Measurements from ENCODE around the gene F2. TPM values are rescaled to one million over a fixed set of nuclear protein-coding genes. Genes with fewer than 3 reads are reported as not detected.

The F2 gene
- total RNA-seq, 1 experiment from 2014 or later = 0.47 TPM

DNA sequence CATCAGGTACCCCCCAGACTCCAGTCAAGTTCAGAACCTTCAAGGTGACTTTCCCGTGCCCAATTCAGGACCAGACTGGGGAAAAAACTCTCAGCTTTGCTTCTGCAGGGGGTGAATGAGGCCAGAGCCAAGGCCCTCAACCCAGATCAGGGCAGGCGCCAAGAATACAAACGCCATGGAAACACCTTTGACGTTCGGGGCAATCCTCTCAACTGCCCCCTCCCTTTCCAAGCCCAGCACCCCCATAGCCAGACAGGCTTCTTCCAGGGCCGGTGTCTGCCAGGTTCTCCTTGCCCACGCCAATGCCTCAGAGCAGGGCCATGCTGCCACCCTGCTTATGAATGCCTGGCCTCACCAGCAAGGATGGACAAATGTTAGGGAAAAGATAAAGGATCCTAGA, 24.4 kb upstream of the F2 start:
- Histone ChIP-seq H3K4me3 (replicated peaks in 1 of 2; ENCODE audit: low read depth in 1 of 2, low read length in 2 of 2) (no peak overlapping the region), H3K4me1 (ENCODE audit: control insufficient read depth in 1 of 2, insufficient read depth in 2 of 2, low read length in 2 of 2) (peaks cover 0 to 11% of the 10 kb centered on the region in 2 experiments; a peak in 1 of 4 replicates), H3K9ac (ENCODE audit: low read length) (no peak overlapping the region), H3K36me3 (ENCODE audit: control insufficient read depth in 1 of 2, insufficient read depth in 2 of 2, low read length in 2 of 2) (peaks cover 0 to 6% of the 10 kb centered on the region in 2 experiments; a peak in 1 of 4 replicates), H3K4me2 (ENCODE audit: low read length) (no peak overlapping the region), H3K79me2 (ENCODE audit: insufficient read depth, low read length) (peaks cover 6% of the 10 kb centered on the region; the same call in 1 of the 2 replicates), H3K27ac (ENCODE audit: low read depth, low read length) (no peak overlapping the region), H3K27me3 (ENCODE audit: insufficient read depth, low read length) (no peaks in the 10 kb centered on the region), H4K20me1 (ENCODE audit: insufficient read depth) (no peaks in the 10 kb centered on the region), H2AFZ (ENCODE audit: low read depth, low read length, poor library complexity, severe bottlenecking) (no peak overlapping the region), H3K9me3 (ENCODE audit: control insufficient read depth in 1 of 2, insufficient read depth in 1 of 2, low read depth in 1 of 2, low read length in 2 of 2) (no peaks in the 10 kb centered on the region), H3K9me2 (ENCODE audit: insufficient read depth) (no peaks in the 10 kb centered on the region)
- ChIA-PET POLR2A (no interaction called here), CTCF (no interaction called here), RAD21 (ENCODE audit: low non-redundant PET in 1 of 2, low total read pairs in 2 of 2, uncharacterized antibody in 2 of 2, unreplicated experiment in 2 of 2) (no interaction called here)
- TF ChIP-seq ELF1 (IDR thresholded peaks at IDR 0.05; ENCODE audit: borderline replicate concordance, low read depth) = no peak
- no peak for TF ChIP-seq EZH2phosphoT487 (IDR thresholded peaks at IDR 0.05; ENCODE audit: borderline replicate concordance)
- TF ChIP-seq, protein P1, sequence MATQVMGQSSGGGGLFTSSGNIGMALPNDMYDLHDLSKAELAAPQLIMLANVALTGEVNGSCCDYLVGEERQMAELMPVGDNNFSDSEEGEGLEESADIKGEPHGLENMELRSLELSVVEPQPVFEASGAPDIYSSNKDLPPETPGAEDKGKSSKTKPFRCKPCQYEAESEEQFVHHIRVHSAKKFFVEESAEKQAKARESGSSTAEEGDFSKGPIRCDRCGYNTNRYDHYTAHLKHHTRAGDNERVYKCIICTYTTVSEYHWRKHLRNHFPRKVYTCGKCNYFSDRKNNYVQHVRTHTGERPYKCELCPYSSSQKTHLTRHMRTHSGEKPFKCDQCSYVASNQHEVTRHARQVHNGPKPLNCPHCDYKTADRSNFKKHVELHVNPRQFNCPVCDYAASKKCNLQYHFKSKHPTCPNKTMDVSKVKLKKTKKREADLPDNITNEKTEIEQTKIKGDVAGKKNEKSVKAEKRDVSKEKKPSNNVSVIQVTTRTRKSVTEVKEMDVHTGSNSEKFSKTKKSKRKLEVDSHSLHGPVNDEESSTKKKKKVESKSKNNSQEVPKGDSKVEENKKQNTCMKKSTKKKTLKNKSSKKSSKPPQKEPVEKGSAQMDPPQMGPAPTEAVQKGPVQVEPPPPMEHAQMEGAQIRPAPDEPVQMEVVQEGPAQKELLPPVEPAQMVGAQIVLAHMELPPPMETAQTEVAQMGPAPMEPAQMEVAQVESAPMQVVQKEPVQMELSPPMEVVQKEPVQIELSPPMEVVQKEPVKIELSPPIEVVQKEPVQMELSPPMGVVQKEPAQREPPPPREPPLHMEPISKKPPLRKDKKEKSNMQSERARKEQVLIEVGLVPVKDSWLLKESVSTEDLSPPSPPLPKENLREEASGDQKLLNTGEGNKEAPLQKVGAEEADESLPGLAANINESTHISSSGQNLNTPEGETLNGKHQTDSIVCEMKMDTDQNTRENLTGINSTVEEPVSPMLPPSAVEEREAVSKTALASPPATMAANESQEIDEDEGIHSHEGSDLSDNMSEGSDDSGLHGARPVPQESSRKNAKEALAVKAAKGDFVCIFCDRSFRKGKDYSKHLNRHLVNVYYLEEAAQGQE (IDR thresholded peaks at IDR 0.05; ENCODE audit: low read depth) = no peak
- TF ChIP-seq TCF7L2 (IDR thresholded peaks at IDR 0.05; ENCODE audit: borderline replicate concordance, extremely low read depth, insufficient read depth, insufficient read length) = no peak
- TF ChIP-seq EZH2 (IDR thresholded peaks at IDR 0.05) = no peak
- no peak for TF ChIP-seq SP1 (IDR thresholded peaks at IDR 0.05; ENCODE audit: low read depth)
- TF ChIP-seq, protein P2, sequence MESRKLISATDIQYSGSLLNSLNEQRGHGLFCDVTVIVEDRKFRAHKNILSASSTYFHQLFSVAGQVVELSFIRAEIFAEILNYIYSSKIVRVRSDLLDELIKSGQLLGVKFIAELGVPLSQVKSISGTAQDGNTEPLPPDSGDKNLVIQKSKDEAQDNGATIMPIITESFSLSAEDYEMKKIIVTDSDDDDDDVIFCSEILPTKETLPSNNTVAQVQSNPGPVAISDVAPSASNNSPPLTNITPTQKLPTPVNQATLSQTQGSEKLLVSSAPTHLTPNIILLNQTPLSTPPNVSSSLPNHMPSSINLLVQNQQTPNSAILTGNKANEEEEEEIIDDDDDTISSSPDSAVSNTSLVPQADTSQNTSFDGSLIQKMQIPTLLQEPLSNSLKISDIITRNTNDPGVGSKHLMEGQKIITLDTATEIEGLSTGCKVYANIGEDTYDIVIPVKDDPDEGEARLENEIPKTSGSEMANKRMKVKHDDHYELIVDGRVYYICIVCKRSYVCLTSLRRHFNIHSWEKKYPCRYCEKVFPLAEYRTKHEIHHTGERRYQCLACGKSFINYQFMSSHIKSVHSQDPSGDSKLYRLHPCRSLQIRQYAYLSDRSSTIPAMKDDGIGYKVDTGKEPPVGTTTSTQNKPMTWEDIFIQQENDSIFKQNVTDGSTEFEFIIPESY (IDR thresholded peaks at IDR 0.05; ENCODE audit: extremely low read depth, insufficient replicate concordance, low read length) = no peak
- intact Hi-C loops (cut with micrococcal nuclease) = no loop called here
- DNase-seq (ENCODE audit: low read depth, low spot score) (no peak), ATAC-seq (no peak)
- BruUV-seq (replicated peaks) = no TSS peak
